SK-N-MC (cell line): ENCODE data around the gene ENTR1.

ENCODE experiments used
- DNase-seq: peaks from one replicate; pipeline ENCODE4 v3.0.0-alpha.2; 2011; ENCODE audit warnings: low read depth, low spot score
- H3K27ac ChIP-seq: fragments of 200-600 bp; sonication (generic); 2 replicates; pipeline ENCODE4 v1.5.1; 2016; ENCODE audit warnings: mixed run types
- H3K36me3 ChIP-seq: fragments of 200-600 bp; sonication (generic); 2 replicates; pipeline ENCODE4 v1.6.1; 2017; ENCODE audit warnings: antibody characterized with exemption, low read length, mixed read lengths; ENCODE audit not compliant: insufficient read depth
- H3K4me3 ChIP-seq: fragments of 200-600 bp; sonication (generic); 2 replicates; pipeline ENCODE4 v1.5.1; 2016
- H3K9ac ChIP-seq: fragments of 200-600 bp; sonication (generic); 2 replicates; pipeline ENCODE4 v1.8.0; 2017; ENCODE audit warnings: mixed run types, mixed read lengths; ENCODE audit not compliant: insufficient read length
- H3K9me3 ChIP-seq: fragments of 200-600 bp; sonication (generic); 2 replicates; pipeline ENCODE4 v1.6.1; 2017; ENCODE audit warnings: low read depth, mild to moderate bottlenecking, antibody characterized with exemption, low read length, moderate library complexity, mixed read lengths
- EZH2 ChIP-seq: fragments of 200-600 bp; sonication (generic); IDR thresholded peaks from one replicate; pipeline ENCODE4 v1.6.1; 2017; ENCODE audit warnings: antibody characterized with exemption
- FOXP2 ChIP-seq: optimal IDR thresholded peaks from 2 replicates; pipeline ENCODE3; 2011; ENCODE audit warnings: mild to moderate bottlenecking, moderate library complexity; ENCODE audit not compliant: insufficient read depth; ENCODE audit errors: extremely low read length, control extremely low read depth
- POLR2AphosphoS5 ChIP-seq: IDR thresholded peaks from 2 replicates; pipeline ENCODE4 v1.6.1; 2012; ENCODE audit warnings: mild to moderate bottlenecking, low read depth, low read length, borderline replicate concordance

The ENTR1 gene

DNA sequence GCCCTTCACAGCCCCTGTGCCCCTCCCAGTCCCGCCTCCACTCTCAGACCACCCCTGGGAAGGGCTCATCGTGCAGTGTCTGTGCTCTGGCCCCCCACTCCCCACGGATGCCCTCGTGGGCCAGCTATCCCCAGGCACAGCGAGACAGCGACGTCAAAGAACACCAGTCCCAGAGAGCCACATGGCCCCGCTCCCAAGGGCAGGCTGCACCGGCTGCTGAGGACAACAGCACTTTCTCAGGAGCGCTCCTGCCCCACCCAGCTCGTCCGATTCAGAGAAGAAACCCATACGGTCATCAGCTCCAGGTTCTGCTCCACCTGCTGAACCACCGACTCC lies 5.6 kb downstream of the ENTR1 start:
- no peaks in the 10 kb centered on the region for H3K9me3 ChIP-seq
- H3K36me3 ChIP-seq: peaks cover 47% of the 10 kb centered on the region
- TF ChIP-seq FOXP2 (no peak), EZH2 (no peak), POLR2AphosphoS5 (no peak)
- no peak overlapping the region for H3K9ac ChIP-seq
- no peak overlapping the region for H3K4me3 ChIP-seq
- H3K27ac ChIP-seq: peak overlapping the region; percentile 36; the same call in 1 of the 2 replicates
- no peak for DNase-seq

DNA sequence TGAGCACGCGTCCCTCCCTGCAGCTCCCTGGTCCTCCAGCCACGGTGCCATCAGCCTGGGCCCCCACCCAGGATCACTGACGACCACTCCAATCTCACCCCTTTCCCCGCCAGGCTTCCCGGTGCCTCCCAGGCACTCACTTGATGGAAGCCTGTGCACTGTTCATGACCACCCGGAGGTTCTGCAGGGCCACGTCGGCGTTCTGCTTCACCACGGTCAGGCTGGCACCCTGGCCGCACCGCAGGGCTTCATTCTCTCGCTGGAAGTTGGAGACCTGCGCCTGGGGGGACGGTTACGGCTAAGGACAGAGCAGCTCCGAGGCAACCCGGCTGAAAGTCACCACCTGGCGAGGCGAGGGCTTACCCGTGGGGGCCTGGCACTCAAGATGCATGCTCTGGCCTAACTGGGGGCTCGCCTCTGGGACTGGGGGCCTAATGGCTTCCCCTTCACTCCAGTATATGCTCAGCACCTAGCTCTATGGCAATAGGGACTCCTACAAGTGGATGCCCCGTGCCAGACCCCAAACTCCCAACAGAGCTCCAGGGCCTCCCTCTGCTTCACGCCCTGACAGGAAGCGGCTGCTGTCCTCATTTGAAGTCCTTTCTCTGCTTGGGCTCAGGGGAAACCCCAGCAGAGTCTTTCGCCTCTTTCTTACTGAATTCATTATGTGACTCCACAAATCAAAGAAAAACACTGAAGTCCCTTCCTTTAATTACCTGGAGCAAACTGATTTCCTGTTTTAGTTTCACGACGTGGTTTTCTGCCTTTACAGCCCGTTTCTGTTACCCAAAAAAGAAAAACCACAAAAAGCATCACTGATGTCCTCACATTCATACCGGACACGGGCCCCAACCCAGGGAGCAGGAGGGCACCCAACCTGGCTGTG lies 6.3 kb downstream of the ENTR1 start:
- H3K36me3 ChIP-seq: peaks cover 47% of the 10 kb centered on the region
- H3K4me3 ChIP-seq: no peak overlapping the region
- H3K27ac ChIP-seq: peak overlapping the region; percentile 36
- H3K9ac ChIP-seq: no peak overlapping the region
- TF ChIP-seq FOXP2 (no peak), EZH2 (no peak), POLR2AphosphoS5 (no peak)
- no peak for DNase-seq
- H3K9me3 ChIP-seq: no peaks in the 10 kb centered on the region

DNA sequence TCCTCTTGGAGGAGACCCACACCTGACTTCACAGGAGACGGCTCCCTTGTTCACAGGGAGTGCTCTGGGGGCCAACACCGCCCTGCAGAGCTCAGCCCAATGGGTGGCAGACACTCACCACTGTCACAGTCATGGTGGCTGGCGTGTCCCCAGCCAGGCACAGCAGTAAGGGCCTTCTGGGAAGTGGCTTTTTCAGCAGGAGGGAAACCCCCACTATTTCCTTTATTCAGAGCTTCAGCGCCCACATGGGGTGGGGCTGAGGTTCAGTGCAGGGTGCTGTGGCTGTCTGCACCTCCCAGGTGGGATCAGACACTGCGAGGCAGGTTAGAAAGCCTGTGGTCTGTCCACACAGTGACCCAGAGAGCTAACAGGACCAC lies 6.9 kb downstream of the ENTR1 start:
- TF ChIP-seq POLR2AphosphoS5 (no peak), FOXP2 (no peak), EZH2 (no peak)
- Histone ChIP-seq H3K4me3 (no peak overlapping the region), H3K36me3 (peaks cover 47% of the 10 kb centered on the region), H3K27ac (peak overlapping the region; percentile 36; the same call in 1 of the 2 replicates), H3K9me3 (no peaks in the 10 kb centered on the region), H3K9ac (peak overlapping the region; percentile 32)
- DNase-seq: no peak

DNA sequence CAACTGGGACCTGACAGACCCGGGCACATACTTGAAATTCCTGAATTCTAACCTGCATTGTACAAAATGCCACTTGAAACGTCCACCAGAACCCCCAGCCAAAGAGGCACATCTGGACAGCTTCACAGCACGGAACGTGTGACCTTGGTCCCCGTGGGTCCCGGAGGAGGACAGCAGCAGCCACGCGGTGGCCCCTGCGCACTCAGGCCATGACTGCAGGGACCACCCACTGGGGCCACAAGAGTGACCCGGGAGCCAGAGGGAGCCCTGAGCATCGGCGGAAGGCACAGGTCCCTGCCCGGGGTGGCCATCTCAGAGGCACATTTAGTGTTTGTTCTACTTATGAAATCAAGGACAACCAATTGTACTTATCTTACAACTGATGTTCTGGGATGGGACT lies 8.3 kb downstream of the ENTR1 start:
- TF ChIP-seq FOXP2 (no peak), EZH2 (no peak), POLR2AphosphoS5 (no peak)
- no peak for DNase-seq
- Histone ChIP-seq H3K27ac (peak overlapping the region; percentile 75; the same call in 1 of the 2 replicates), H3K36me3 (peaks cover 39% of the 10 kb centered on the region), H3K9me3 (no peaks in the 10 kb centered on the region), H3K9ac (no peak overlapping the region), H3K4me3 (no peak overlapping the region)

- DNase-seq: no peak
- Histone ChIP-seq H3K9ac (no peak overlapping the region), H3K27ac (peak overlapping the region; percentile 54; the same call in 1 of the 2 replicates)
Observed at GRCh38 chr9:136401173-136401922, 9.1 kb downstream of the ENTR1 start.

GRCh38 chr9:136400038-136400834 lies 10.2 kb downstream of the ENTR1 start, which contains the start of gene SNAPC4:
TSS of gene SNAPC4 (minus strand) at chr9:136400170. CDS start at chr9:136398428, 1,742 bp downstream.
- TF ChIP-seq EZH2 (no peak), POLR2AphosphoS5 (peak; percentile 85), FOXP2 (peak; percentile 86)
- Histone ChIP-seq H3K4me3 (peak within 1 kb of the TSS; percentile 92), H3K9me3 (no peaks in the 10 kb centered on the region), H3K27ac (0 out of 2 replicates have a peak within 1 kb of the TSS, but pooled peaks have one; percentile 36), H3K36me3 (peaks cover 44% of the 10 kb centered on the region), H3K9ac (peak within 1 kb of the TSS; percentile 89)
- DNase-seq: no peak

More at GRCh38 chr9:136401173-136401922, 9.1 kb downstream of the ENTR1 start:
- TF ChIP-seq FOXP2: no peak
- TF ChIP-seq POLR2AphosphoS5: no peak
- TF ChIP-seq EZH2: no peak
- peaks cover 41% of the 10 kb centered on the region for H3K36me3 ChIP-seq
- H3K9me3 ChIP-seq: no peaks in the 10 kb centered on the region
- H3K4me3 ChIP-seq: no peak overlapping the region

DNA sequence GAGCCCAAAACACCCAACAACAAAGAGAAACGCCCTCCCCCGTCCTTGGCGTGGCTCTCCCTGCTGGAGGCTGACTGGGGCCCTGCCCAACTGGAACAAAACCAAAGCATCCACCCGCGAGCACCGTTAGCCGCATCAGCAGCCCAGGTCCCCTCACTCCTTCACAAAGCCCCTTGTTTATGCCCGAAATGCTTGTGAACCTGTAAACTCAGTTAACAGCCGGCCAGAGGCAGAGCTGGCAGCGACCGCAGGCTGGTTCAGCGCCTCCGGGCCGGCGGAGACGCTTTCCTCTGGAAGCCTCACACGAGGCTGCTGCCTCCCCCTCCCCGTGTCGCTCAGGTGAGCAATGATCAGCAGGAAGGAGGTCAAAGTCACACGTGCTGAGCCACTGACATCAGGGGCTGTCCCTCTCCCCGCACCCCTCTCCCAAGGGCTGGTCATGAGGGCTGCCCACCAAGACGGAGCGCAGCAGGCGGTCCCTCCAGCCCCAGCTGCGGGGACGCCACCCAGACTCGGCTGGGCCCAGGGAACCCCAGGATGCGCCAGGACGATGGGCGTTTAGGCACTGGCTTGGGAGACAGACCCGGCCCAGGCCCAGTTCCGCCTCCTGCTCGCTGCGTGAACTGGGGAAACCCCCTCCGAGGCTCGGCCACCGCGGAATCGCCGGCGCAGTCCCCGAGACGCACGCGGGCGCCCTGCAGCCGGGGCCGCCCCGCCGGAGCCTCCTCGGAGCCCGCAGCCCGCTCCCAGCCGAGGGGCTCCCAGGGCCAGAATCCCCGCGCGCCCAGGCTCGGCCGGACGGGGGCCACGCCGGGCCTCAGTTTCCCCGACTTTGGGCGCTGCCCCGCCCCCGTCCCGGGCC lies 11.0 kb downstream of the ENTR1 start:
- H3K9me3 ChIP-seq: no peaks in the 10 kb centered on the region
- peaks cover 44% of the 10 kb centered on the region for H3K36me3 ChIP-seq
- DNase-seq: no peak
- TF ChIP-seq EZH2 (no peak), POLR2AphosphoS5 (no peak), FOXP2 (no peak)
- peak overlapping the region; percentile 92 for H3K4me3 ChIP-seq
- H3K27ac ChIP-seq: no peak overlapping the region
- H3K9ac ChIP-seq: peak overlapping the region; percentile 89
